Activated CD8-positive, alpha-beta memory T cell treated with anti-CD3 and anti-CD28 coated beads, Interleukin-2, amount 50 U/mL, for 24 hours (primary cell): Measurements from ENCODE around the gene TMEM220.

Source experiments
- DNase-seq: peaks from one replicate; pipeline ENCODE4 v3.0.0-alpha.2; 2020; ENCODE audit errors: extremely low read depth

Gene TMEM220

DNA sequence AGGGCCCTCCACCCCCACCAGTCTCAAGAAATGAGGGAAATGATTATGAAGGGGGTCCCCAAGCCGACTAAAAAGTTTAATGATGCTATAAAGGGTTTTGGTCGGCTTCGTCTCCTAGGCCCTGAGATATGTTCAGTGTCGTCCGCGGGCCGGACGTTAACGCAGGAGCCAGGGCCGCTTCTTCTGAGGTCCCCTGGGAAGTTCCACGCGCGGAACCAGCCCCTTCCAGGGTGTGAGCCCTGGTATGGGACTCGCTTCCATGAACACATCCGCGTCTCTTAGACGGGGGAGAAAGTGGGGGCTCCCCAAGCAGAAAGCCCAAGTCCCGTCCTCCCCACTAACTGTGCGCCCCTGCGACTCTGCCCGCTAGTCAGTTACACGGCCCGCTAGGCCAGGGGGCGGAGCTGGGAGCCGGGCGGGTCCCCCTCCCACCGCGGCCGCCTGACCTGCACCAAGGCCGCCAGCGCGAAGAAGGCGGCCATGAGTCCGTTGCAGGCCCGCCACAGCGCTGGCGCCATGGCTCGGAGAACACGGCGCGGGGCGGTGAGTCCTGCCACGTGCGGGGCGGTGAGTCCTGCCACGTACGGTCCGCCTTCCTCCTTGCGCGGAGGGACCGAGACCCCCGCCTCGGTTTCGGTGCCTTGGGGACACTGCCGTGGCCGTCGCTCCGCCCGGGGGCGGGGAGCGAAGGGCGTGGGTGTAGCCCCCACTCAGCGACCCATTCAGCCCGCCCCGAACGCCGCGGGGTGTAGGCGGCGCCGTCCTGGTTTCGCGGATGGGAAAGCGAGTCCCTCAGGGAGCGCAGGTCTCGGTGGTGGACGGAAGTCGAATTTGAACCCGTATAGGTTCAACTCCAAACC lies at the start of gene TMEM220:
TSS of gene TMEM220 (minus strand) at position 690 of the 860 bp plus-strand sequence. CDS start at position 518, 172 bp downstream.
- no peak for DNase-seq

DNA sequence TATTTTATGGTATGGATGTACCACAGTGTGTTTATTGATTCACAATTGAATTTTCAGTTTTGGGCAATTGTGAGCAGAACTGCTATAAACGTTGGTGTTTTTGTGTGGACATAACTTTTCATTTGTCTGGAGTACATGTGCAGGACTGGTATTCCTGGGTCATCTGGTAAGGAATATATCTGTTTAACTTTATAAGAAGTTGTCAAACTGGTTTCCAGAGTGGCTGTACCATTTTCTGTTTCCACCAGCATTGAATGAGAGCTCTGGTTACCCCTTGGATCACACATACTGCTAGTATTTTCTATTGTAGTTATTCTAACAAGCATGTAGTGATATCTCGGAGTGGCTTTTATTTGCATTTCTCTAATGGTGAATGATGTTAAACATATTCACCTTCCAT lies 49.8 kb upstream of the TMEM220 start:
- DNase-seq: no peak

GRCh38 chr17:10777890-10778289 lies 48.1 kb upstream of the TMEM220 start:
- DNase-seq: no peak

DNA sequence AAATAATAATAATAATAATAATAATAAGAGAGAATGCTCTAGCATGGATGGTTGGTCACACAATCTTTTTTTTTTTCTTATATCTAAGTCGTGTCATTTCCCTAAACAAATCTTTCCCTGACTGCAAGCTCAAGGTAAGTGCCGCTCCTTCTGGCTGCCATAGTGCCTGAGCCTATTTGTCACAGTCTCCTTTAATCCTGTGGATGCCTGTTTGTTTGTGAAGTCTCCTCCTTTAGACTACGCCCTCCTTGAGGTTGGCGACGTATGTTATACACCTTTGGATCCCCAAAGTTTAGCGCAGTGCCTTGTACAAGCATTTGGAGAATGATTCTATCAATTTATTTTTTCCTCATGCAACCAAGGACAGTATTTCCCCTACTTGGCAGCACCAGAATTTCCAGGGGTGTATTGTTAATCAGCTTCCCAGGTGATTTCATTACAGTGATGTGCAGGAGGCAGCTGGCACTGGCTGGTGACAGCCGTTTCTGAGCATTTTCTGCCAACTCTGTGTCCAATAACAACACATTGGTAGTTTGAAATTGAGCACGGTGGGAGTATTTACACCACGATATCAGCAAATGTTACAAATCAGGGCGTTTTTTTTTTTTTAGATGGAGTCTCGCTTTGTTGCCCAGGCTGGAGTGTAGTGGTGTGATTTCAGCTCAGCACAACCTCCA lies 47.4 kb upstream of the TMEM220 start:
- no peak for DNase-seq

DNA sequence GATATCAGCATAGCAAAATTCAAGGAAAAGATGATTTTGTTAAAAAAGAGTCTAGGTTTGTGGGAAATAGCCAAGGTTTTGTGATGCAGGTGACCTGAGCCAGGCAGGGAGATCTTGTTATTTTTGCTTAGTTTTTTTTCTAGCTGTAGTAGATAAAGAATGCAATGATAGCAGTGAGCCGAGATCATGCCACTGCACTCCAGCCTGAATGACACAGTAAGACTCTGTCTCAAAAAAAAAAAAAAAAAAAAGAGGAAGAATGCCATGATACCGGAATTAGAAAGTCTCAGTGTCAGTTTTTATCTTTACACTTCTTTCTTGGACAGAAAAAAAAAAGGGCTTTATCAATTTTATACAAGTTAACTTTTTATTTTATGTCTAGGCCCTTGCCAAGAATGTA lies 46.6 kb upstream of the TMEM220 start:
- DNase-seq: no peak

GRCh38 chr17:10775740-10776356 lies 46.0 kb upstream of the TMEM220 start:
- no peak for DNase-seq

- DNase-seq: no peak
Observed at GRCh38 chr17:10775058-10775457, 45.2 kb upstream of the TMEM220 start.

DNA sequence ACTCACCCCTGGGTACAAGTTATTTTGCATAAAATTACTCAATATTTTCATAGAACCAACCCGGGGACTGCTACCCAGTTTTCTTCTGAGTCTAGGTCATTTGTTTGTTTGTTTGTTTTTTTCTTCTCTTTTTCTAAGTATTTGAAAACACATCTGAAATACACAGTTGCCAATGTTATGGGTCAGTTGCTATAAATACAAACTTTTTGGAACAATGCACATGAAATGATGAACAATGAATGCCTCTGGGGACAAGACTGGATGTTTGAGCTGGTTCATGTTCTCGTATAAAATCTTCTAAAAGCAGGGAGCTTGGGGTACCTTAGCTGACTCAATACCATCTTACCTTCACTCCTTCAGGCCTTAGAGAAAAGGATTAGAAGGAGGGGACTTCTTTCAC lies 43.6 kb upstream of the TMEM220 start:
- DNase-seq: no peak

DNA sequence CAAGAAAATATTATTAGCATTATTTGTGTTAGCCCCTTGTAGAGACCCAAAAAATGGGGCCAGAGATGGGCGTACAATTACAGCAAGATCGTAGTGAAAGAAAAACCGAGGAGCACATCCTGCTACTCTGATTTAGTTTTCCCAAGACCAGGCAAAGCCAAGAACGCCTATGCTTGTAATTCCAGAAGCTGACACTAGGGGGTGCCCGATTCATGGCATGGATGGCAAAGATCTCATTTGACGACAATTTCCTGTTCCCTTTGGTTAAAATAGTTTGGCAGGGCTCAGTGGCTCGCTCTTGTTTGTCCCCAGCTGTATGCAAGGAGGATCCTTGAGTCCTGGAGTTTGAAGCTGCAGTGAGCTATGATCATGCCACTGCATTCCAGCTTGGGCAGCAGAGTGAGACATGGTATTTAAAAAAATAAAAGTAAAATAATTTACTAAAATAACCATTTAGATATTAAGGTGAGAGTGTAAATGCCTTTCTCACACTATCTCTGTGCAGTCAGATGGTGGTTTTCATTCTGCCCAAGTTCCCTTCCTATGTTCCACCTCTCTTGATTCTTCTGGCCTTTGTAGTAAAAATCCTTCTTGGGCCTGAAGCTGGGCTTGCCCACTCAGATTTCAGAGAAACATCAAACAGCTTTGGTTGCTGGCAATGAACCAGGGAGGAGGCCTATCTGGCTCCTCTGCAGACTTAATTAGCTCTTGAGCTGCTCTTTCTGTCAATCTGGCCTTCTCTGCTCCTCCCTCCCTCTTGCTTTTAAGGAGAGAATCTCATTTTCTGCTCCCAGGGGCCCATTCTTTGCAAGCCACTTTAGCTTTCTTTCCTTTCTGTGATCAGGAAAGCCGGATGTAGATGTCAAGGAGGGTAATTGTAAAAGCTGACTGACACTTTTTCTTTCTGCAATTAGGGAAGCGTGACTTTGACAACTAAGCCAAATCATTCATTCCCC lies 42.9 kb upstream of the TMEM220 start:
- peak; percentile 6 for DNase-seq

DNA sequence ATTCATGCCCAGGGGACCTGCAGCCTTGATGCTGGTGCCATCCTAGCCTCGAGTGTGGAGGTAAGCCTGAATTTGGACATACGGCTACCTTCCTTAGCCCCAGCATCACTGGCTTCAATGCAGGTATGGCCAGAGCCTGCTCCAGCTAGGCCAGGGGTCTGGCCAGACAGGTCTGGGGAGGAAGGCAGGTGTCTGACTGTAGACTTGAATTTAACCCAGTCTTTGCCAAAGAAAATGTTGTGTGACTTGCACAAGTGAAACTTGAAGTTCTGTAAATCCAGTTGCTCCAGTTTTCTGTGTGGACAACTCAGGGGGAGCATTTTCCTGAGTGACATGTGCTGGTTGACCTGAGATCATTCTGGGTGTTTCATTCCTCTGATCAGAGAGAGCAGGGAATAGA lies 41.3 kb upstream of the TMEM220 start:
- DNase-seq: no peak

DNA sequence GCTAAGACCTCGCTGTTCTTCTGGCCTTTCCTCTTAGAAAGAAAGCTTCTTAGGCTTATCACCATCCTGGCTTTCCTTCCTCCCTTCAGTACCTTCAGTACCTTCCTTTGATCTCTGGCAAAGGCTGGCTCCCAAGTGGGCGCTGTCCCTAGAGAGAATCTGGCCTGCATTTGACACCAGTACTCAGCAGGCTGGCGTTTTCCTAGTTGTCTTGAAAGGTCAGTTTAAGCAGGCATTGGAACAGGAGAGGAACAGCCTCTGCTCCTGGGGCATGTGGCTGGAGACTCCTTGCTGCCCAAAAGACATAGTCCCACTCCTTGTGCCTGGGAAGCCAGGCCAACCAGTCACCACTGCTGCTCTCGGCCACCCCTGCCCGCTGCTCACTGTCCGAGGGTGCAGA lies 40.0 kb upstream of the TMEM220 start:
- DNase-seq: no peak

DNA sequence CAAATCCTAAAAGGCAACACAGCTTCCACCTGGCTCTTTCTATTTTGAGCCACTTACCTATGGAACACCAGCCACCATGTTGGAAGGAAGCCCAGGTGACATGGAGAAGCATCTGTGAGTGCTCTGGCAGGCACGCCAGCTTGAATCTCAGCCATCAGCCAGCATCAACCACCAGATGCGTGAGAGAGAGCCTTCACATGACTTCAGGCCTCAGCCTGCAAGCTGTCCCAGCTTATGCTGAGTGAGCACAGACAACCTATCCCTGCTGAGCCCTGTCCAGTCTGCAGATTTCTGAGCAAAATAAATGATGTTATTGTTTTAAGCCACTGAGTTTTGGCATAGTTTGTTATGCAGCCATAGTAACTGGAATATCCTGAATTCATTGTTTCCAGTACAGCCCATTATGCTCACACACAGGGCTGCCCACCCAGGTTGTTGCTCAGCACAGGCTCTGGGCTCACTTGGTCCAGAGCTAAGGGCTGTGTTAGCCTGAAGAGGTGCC lies 39.0 kb upstream of the TMEM220 start:
- no peak for DNase-seq

GRCh38 chr17:10767232-10767631 lies 37.4 kb upstream of the TMEM220 start:
- no peak for DNase-seq

GRCh38 chr17:10762037-10762436 lies 32.2 kb upstream of the TMEM220 start:
- DNase-seq: no peak

- no peak for DNase-seq
Observed at GRCh38 chr17:10761281-10761680, 31.5 kb upstream of the TMEM220 start.

DNA sequence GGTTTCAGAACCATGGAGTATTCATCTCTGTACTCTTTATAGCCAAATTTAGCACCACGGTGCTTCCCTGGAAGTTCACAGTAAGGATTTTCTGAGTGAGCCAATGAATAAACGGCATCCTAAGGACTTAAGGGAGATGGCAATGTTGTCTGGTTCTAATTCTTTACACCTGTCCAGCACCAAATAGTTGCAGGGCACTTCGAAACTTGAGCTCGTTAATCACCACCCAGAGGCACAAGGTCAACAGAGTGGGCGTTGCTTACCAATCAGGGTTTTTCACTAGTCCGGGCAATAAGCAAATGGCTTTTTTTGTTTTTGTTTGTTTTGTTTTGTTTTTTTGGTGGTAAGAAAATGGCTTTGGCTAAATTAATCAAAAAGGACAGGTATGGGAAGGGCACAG lies 28.2 kb upstream of the TMEM220 start:
- no peak for DNase-seq

- DNase-seq: no peak
Observed at GRCh38 chr17:10757647-10758046, 27.8 kb upstream of the TMEM220 start.

- DNase-seq: no peak
Observed at GRCh38 chr17:10757067-10757466, 27.2 kb upstream of the TMEM220 start.

- DNase-seq: no peak
Observed at GRCh38 chr17:10756619-10757018, 26.8 kb upstream of the TMEM220 start.

DNA sequence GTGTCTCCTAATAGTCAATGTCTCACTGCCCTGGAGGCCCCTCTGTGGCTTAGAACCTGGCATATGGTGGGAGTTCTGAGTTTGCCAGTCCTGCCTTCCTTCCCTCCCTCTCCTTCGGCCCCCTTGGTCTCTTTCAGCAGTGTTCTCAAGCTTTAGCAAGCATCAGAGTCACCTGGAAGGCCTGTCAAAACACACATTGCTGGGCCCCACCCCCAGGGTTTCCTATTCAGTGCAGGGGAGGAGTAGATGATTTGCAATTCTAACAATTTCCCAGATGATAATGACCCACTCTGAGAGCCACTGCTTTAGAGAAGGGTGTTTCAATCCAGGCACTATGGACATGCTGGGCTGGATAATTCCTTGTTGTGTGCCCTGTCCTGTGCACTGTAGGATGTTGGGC lies 26.4 kb upstream of the TMEM220 start:
- DNase-seq: no peak

GRCh38 chr17:10755592-10756127 lies 25.8 kb upstream of the TMEM220 start:
- DNase-seq: no peak
